Lung (tissue), 12 donors: ENCODE measurements around the gene NKPD1. TPM values are rescaled to one million over a fixed set of nuclear protein-coding genes. Genes with fewer than 3 reads are reported as not detected.
A peak's percentile ranks its signal among the peaks of the same experiment; 100 is the strongest.

Source experiments
- ATAC-seq: fragments of 200-7000 bp; cut with Tn5 transposase; one replicate; pipeline ENCODE4 v1.9.1; 2020; ENCODE audit warnings: moderate number of reproducible peaks; ENCODE audit not compliant: insufficient read depth, low FRiP score
- DNase-seq, 3 donors: peaks; one replicate each; pipeline ENCODE4 v3.0.0-alpha.2; 2013 to 2017
- H3K27ac ChIP-seq, 2 donors: one replicate each; pipeline ENCODE4 v1.5.1; 2013; ENCODE audit warnings: mild to moderate bottlenecking in 2 of 2, moderate library complexity in 2 of 2, control low read depth in 1 of 2, inconsistent platforms in 1 of 2, low read depth in 1 of 2, low read length in 1 of 2
- H3K27me3 ChIP-seq, 3 donors: one replicate each; pipeline ENCODE4 v1.5.1; 2013; ENCODE audit warnings: low read length in 2 of 3; ENCODE audit not compliant: control insufficient read depth in 3 of 3, insufficient read depth in 3 of 3
- H3K36me3 ChIP-seq, 4 donors: one replicate each; pipeline ENCODE4 v1.5.1; 2013; ENCODE audit warnings: low read length in 4 of 4, mild to moderate bottlenecking in 1 of 4, moderate library complexity in 1 of 4; ENCODE audit not compliant: control insufficient read depth in 4 of 4, insufficient read depth in 4 of 4
- H3K4me1 ChIP-seq, 5 donors: one replicate each; pipeline ENCODE4 v1.5.1; 2013; ENCODE audit warnings: low read length in 5 of 5, mild to moderate bottlenecking in 2 of 5, moderate library complexity in 1 of 5; ENCODE audit not compliant: control insufficient read depth in 5 of 5, insufficient read depth in 5 of 5
- H3K4me3 ChIP-seq: one replicate; pipeline ENCODE4 v1.5.1; 2013; ENCODE audit warnings: mild to moderate bottlenecking, control low read depth, moderate library complexity
- H3K9ac ChIP-seq, 2 donors: one replicate each; pipeline ENCODE4 v1.5.1; 2013; ENCODE audit warnings: low read length in 2 of 2, control low read depth in 1 of 2; ENCODE audit not compliant: insufficient read depth in 1 of 2
- H3K9me3 ChIP-seq, 4 donors: one replicate each; pipeline ENCODE4 v1.5.1; 2013; ENCODE audit warnings: low read length in 3 of 4, mild to moderate bottlenecking in 1 of 4, moderate library complexity in 1 of 4; ENCODE audit not compliant: control insufficient read depth in 4 of 4, insufficient read depth in 3 of 4
- WGBS, 2 donors: extraction: QIAGEN DNeasy Blood & Tissue Kit; methylation state at CpG; one replicate each; pipeline ENCODE4 v1.1.7; 2013; 5-methylcytosine and 5-hydroxymethylcytosine counted together
- polyA plus RNA-seq, 2 donors: library from polyadenylated mRNA; stranded (reverse); fragments of 200-250 nt; gene quantifications; one replicate each; pipeline ENCODE4 v1.2.1, GENCODE V29; 2013
- total RNA-seq, 2 donors: library from RNA; depleted of rRNA in 1 of 2; stranded (reverse); fragments of >200 nt in 1 of 2; gene quantifications; one replicate each; pipeline ENCODE4 v1.2.1, GENCODE V29; 2014 to 2021
- TF ChIP-seq, protein P1 (sequence below): IDR thresholded peaks from 2 replicates; pipeline ENCODE4 v1.5.1; 2012; ENCODE audit warnings: mild to moderate bottlenecking; ENCODE audit errors: control extremely low read depth, extremely low read depth
- donor health status: control.
- donor health status: control.
- donor health status: Bipolar disorder and iron deficiency.
- donor health status: healthy.
- donor health status: DM: yes; HTN: yes; CAD: no.

NKPD1 gene
- total and polyA plus RNA-seq, 4 donors, result 0.06 to 0.08 (median 0.07) TPM; not detected in 1

DNA sequence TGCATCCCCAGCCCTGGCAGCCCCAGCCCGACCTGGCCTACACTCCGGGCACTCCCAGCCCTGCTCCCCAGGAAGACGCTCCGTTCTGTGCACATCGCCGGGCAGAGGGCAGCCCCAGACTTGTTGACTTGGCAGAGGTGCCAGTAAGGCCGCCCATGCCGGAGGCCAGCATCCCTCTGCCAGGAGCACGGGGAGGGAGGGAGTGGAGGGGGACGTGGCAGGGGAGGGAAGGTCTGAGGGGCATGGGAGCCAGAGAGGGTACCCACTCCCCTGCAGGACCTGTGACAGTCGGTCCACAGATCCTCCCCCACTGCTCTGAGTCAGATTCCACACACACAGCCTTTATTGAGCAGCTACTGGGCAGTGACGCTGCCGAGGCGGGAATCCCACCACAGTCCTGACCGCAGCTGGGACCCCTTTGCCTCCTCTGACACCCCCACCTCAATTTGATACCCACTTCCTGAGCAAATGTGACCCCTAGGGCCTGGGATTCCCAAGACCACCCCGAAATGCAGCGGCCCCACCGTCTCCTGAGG, 1.9 kb upstream of the NKPD1 start:
- H3K4me1 ChIP-seq, result peaks cover 0 to 9% (median 0%) of the 10 kb centered on the region in 5 donors
- 80 to 82% methylated on average over 17 to 18 of the region's 18 CpGs for WGBS, 2 donors
- TF ChIP-seq, protein P1, sequence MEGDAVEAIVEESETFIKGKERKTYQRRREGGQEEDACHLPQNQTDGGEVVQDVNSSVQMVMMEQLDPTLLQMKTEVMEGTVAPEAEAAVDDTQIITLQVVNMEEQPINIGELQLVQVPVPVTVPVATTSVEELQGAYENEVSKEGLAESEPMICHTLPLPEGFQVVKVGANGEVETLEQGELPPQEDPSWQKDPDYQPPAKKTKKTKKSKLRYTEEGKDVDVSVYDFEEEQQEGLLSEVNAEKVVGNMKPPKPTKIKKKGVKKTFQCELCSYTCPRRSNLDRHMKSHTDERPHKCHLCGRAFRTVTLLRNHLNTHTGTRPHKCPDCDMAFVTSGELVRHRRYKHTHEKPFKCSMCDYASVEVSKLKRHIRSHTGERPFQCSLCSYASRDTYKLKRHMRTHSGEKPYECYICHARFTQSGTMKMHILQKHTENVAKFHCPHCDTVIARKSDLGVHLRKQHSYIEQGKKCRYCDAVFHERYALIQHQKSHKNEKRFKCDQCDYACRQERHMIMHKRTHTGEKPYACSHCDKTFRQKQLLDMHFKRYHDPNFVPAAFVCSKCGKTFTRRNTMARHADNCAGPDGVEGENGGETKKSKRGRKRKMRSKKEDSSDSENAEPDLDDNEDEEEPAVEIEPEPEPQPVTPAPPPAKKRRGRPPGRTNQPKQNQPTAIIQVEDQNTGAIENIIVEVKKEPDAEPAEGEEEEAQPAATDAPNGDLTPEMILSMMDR, result no peak
- ATAC-seq (no peak), DNase-seq (no peak)
- no peak overlapping the region for H3K27ac ChIP-seq
- H3K4me3 ChIP-seq, result no peak overlapping the region
- H3K9ac ChIP-seq, result no peak overlapping the region
- no peaks in the 10 kb centered on the region for H3K27me3 ChIP-seq
- H3K36me3 ChIP-seq, result no peaks in the 10 kb centered on the region
- no peaks in the 10 kb centered on the region for H3K9me3 ChIP-seq

GRCh38 chr19:45161738-45162607, 1.2 kb upstream of the NKPD1 start:
- H3K36me3 ChIP-seq, result no peaks in the 10 kb centered on the region
- TF ChIP-seq, protein P1, result no peak
- H3K9me3 ChIP-seq, result no peaks in the 10 kb centered on the region
- WGBS, 2 donors, result 51 to 53% methylated on average over 32 of the region's 32 CpGs
- H3K4me1 ChIP-seq, result peaks cover 0 to 9% (median 0%) of the 10 kb centered on the region in 5 donors
- DNase-seq, result peak; percentile 42 to 55 (median 46)
- H3K27ac ChIP-seq, result no peak overlapping the region
- no peak overlapping the region for H3K9ac ChIP-seq
- ATAC-seq, result no peak
- H3K27me3 ChIP-seq, result peaks cover 0 to 1% (median 0%) of the 10 kb centered on the region in 3 donors
- H3K4me3 ChIP-seq, result no peak overlapping the region

DNA sequence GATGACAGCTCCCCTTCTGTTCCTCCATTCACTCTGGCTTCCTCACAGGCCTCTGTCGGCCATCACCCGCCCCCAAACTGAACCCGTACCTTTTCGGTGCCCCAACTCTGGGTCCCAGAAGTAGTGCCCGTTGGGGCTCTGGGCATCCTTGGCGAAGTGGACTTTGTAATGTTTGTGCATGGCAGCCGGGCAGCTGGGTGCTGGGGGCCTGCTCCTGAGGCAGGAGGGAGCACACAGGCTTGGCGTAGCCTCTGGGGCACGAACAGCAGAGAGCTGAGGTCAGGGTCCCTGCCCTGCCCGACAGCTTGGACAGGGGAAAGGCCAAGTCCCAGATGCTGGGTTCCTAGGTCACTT, 834 bp downstream of the NKPD1 start:
- Histone ChIP-seq H3K9me3 (no peaks in the 10 kb centered on the region), H3K27me3 (peaks cover 0 to 2% (median 0%) of the 10 kb centered on the region in 3 donors), H3K27ac (no peak overlapping the region), H3K9ac (no peak overlapping the region), H3K4me3 (no peak overlapping the region), H3K4me1 (peaks cover 0 to 8% (median 0%) of the 10 kb centered on the region in 5 donors), H3K36me3 (no peaks in the 10 kb centered on the region)
- ATAC-seq, result no peak
- 87 to 93% methylated on average over 10 of the region's 10 CpGs for WGBS, 2 donors
- TF ChIP-seq, protein P1, result no peak
- no peak for DNase-seq
